Glutamatergic neuron (in vitro differentiated cells): ENCODE results near the gene PRKAR1A. TPM values are rescaled to one million over a fixed set of nuclear protein-coding genes. Genes with fewer than 3 reads are reported as not detected.
"Not testable (repeated sequence)": the region's sequence is repeated elsewhere in the genome, so short reads cannot be mapped to it uniquely, and the experiment has no call there.

Experiments used
- DNase-seq: peaks from one replicate; pipeline ENCODE4 v3.0.0; 2022
- H3K27ac Mint-ChIP-seq: one replicate; pipeline ENCODE4 v1.8.0; 2020; ENCODE audit warnings: mild to moderate bottlenecking, mixed read lengths, inconsistent platforms; ENCODE audit not compliant: unreplicated experiment
- H3K27me3 Mint-ChIP-seq: one replicate; pipeline ENCODE4 v1.8.0; 2020; ENCODE audit warnings: mild to moderate bottlenecking, moderate library complexity, mixed read lengths, inconsistent platforms; ENCODE audit not compliant: unreplicated experiment
- H3K36me3 Mint-ChIP-seq: one replicate; pipeline ENCODE4 v1.8.0; 2020; ENCODE audit warnings: mild to moderate bottlenecking, mixed read lengths, inconsistent platforms; ENCODE audit not compliant: unreplicated experiment
- H3K4me1 Mint-ChIP-seq: one replicate; pipeline ENCODE4 v1.8.0; 2020; ENCODE audit warnings: mild to moderate bottlenecking, low read depth, mixed read lengths, inconsistent platforms; ENCODE audit not compliant: unreplicated experiment
- H3K4me3 Mint-ChIP-seq: one replicate; pipeline ENCODE4 v1.8.0; 2020; ENCODE audit warnings: mild to moderate bottlenecking, mixed read lengths, inconsistent platforms; ENCODE audit not compliant: unreplicated experiment
- H3K9me3 Mint-ChIP-seq: one replicate; pipeline ENCODE4 v1.8.0; 2020; ENCODE audit warnings: mild to moderate bottlenecking, moderate library complexity, mixed read lengths, inconsistent platforms; ENCODE audit not compliant: unreplicated experiment
- total RNA-seq: library from RNA; stranded (reverse); fragmentation: NEBNext Ultra II Directional; extraction: Animal tissue kit (Norgen Biotek cat#: 25700); gene quantifications from one replicate; pipeline ENCODE4 v1.2.1, GENCODE V29; 2021; ENCODE audit not compliant: unreplicated experiment
- TF ChIP-seq, protein P1 (sequence below): fragments of 200-600 bp; sonication (generic); IDR thresholded peaks from one replicate; pipeline ENCODE4 v1.5.0; 2021; ENCODE audit not compliant: partially characterized antibody, unreplicated experiment

The PRKAR1A gene
- total RNA-seq, 1 donor from 2014 or later = 277 TPM

DNA sequence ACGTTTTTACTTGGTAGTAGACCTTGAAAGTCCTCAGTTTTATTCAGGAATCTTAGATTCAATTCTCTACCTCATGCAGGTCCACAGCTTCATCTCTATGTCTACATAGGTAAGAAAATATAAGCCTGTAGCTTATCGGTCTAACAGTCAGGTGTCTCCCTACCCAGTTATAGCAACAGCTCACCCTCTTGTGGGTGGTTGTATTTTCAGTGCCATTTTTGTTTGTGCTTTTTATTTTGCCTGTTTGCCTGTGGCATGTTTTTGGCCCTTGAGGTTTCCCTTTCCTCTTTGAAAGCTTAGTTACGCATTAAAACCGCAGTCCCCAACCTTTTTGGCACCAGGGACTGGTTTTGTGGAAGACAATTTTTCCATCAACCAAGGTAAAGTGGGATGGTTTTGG is 31.3 kb upstream of the PRKAR1A start:
- TF ChIP-seq, protein P1, sequence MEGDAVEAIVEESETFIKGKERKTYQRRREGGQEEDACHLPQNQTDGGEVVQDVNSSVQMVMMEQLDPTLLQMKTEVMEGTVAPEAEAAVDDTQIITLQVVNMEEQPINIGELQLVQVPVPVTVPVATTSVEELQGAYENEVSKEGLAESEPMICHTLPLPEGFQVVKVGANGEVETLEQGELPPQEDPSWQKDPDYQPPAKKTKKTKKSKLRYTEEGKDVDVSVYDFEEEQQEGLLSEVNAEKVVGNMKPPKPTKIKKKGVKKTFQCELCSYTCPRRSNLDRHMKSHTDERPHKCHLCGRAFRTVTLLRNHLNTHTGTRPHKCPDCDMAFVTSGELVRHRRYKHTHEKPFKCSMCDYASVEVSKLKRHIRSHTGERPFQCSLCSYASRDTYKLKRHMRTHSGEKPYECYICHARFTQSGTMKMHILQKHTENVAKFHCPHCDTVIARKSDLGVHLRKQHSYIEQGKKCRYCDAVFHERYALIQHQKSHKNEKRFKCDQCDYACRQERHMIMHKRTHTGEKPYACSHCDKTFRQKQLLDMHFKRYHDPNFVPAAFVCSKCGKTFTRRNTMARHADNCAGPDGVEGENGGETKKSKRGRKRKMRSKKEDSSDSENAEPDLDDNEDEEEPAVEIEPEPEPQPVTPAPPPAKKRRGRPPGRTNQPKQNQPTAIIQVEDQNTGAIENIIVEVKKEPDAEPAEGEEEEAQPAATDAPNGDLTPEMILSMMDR = no peak
- no peak for DNase-seq
- H3K4me1 Mint-ChIP-seq = peaks cover 2% of the 10 kb centered on the region
- no peak overlapping the region for H3K27ac Mint-ChIP-seq
- no peaks in the 10 kb centered on the region for H3K27me3 Mint-ChIP-seq
- no peaks in the 10 kb centered on the region for H3K9me3 Mint-ChIP-seq
- H3K4me3 Mint-ChIP-seq = no peak overlapping the region
- H3K36me3 Mint-ChIP-seq = no peaks in the 10 kb centered on the region

DNA sequence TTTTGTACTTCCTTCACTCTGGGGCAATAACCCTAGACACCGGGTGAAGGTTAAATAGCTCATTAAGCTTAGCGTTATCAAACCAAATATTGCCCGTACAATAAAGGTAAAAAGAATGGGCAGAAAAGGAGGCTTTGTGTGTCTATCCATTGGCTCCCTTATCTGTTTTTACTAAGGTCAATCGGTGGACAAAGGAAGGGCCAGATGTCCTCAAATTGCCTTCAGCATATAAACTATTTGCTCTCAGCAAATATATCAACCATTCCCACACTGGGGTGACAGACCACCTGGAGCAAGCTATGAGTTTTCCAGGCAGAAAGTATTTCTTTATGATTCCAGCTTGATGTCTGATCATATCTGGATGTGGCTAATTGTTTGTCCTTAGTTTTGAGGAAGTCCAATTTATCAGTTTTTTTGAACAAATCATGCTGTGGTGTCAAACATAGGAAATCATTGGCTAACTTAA is 29.6 kb upstream of the PRKAR1A start:
- Mint-ChIP-seq H3K27ac (no peak overlapping the region), H3K9me3 (no peaks in the 10 kb centered on the region), H3K4me3 (no peak overlapping the region), H3K27me3 (no peaks in the 10 kb centered on the region), H3K4me1 (peaks cover 2% of the 10 kb centered on the region), H3K36me3 (no peaks in the 10 kb centered on the region)
- DNase-seq = no peak
- TF ChIP-seq, protein P1 = no peak

DNA sequence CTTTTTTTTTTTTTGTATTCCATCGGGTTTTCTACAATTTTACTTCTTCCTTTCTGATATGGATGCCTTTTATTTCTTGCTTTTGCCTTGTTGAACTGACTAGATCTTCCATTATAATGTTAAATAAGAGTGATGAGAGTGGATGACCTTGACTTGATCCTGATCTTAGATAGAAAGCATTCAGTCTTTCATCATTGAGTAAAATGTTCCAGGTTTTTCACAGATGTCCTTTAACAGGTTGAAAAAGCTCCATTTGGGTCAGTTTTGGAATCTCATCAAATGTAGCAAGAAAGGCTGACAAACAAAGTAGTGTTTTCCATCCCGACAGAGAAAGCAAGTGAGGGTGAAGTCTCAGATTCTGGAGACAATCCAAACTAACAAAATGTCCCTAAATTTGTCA is 27.8 kb upstream of the PRKAR1A start:
- no peak for DNase-seq
- TF ChIP-seq, protein P1 = no peak
- H3K27me3 Mint-ChIP-seq = no peaks in the 10 kb centered on the region
- H3K9me3 Mint-ChIP-seq = no peaks in the 10 kb centered on the region
- no peak overlapping the region for H3K4me3 Mint-ChIP-seq
- H3K4me1 Mint-ChIP-seq = peaks cover 2% of the 10 kb centered on the region
- no peak overlapping the region for H3K27ac Mint-ChIP-seq
- H3K36me3 Mint-ChIP-seq = no peaks in the 10 kb centered on the region

DNA sequence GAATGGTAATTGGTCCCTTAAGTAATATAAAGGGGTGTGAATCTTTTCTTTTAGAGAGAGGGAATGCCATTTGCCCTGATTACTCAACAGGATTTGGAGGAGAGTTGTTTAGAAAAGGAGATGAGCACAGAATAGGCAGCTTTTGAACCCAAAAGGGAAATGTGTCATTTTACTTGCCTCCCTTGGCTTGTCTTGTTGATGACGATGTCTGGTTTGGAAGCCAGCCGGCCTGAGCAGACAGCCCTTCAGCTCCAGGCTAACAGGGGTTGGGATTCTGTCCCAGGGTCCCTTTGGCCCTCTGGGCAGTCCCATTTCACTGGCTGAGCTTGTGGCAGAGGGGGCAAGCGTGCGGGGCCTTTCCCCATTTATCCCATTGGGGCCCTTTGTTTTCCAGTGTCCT is 22.3 kb upstream of the PRKAR1A start:
- H3K36me3 Mint-ChIP-seq = no peaks in the 10 kb centered on the region
- H3K4me1 Mint-ChIP-seq = peaks cover 2% of the 10 kb centered on the region
- DNase-seq = no peak
- H3K27me3 Mint-ChIP-seq = peaks cover 3% of the 10 kb centered on the region
- no peak overlapping the region for H3K27ac Mint-ChIP-seq
- TF ChIP-seq, protein P1 = no peak
- H3K4me3 Mint-ChIP-seq = no peak overlapping the region
- H3K9me3 Mint-ChIP-seq = peaks cover 4% of the 10 kb centered on the region

DNA sequence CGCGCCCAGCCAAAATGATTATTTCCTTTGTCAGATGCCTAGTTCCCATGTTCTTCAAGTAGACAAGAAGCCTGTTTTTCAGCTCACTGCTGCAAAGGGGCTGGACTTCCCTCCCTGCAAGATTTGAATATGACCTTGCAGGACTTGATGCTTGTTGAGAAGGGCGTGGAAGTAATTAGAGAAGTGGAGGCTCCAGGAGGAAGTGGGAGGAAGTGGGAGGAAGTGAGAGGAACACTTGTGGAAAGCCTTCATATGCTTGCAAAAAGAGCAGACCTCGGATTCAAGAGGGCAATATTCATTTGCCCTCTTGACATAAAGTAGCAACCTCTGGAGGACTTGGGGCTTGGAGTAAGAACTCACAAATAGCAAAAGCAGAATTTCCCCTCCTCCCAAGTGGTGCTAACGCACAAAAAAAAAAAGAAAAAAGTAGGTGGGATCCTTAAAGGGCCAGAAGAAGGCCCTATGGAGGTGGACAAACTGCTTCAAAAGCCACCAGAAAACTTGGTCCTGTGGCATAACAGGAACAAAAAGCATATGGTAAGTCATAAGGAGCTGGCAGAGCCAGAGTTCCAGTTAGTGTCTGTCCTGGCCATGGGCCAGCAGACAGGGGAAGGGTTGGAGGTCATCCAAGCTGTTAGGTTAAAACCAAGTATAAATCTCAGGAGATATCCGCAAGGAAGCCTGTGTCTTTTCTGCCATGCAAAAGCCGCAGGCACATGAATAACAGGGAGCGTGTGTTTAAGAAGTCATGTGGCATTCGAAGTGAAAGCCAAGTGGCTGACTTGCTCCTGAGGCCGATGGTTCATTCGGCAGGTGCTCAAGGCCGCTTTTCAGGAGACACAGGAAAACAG is 20.6 kb upstream of the PRKAR1A start:
- Mint-ChIP-seq H3K4me3 (no peak overlapping the region), H3K4me1 (no peaks in the 10 kb centered on the region), H3K36me3 (no peaks in the 10 kb centered on the region), H3K9me3 (peaks cover 5% of the 10 kb centered on the region), H3K27me3 (peaks cover 3% of the 10 kb centered on the region), H3K27ac (no peak overlapping the region)
- no peak for DNase-seq
- TF ChIP-seq, protein P1 = no peak

DNA sequence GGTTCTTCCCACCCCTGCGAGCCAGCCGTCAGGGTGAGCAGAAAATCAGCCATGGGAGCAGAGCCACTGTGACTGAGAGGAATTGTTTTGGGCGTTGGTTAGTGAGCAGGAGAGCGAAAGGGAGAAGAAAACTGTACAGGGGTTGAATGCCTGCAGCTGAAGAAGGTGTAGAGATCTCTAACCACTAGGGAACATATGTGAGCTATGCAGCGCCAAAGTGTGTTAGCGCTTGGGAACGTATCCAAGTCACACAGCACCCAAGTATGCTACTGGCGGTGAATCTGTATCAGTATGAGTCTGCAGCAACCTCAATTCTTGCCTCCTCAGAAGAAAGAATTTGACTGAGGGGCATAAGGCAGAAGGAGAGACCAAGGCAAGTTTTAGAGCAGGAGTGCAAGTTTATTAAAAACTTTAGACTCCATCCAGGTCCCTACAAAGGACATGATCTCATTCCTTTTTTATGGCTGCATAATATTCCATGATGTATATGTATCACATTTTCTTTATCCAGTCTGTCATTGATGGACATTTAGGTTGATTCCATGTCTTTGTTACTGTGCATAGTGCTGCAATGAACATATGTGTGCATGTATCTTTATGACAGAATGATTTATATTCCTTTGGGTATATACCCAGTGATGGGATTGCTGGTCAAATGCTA is 19.7 kb upstream of the PRKAR1A start:
- H3K4me1 Mint-ChIP-seq, H3K9me3 Mint-ChIP-seq, H3K36me3 Mint-ChIP-seq, H3K27me3 Mint-ChIP-seq, DNase-seq, H3K4me3 Mint-ChIP-seq, H3K27ac Mint-ChIP-seq: not testable (repeated sequence)
